Measurements from ENCODE around the gene TERT.
"Not testable (repeated sequence)": the region's sequence is repeated elsewhere in the genome, so short reads cannot be mapped to it uniquely, and the experiment has no call there.

Gene TERT

DNA sequence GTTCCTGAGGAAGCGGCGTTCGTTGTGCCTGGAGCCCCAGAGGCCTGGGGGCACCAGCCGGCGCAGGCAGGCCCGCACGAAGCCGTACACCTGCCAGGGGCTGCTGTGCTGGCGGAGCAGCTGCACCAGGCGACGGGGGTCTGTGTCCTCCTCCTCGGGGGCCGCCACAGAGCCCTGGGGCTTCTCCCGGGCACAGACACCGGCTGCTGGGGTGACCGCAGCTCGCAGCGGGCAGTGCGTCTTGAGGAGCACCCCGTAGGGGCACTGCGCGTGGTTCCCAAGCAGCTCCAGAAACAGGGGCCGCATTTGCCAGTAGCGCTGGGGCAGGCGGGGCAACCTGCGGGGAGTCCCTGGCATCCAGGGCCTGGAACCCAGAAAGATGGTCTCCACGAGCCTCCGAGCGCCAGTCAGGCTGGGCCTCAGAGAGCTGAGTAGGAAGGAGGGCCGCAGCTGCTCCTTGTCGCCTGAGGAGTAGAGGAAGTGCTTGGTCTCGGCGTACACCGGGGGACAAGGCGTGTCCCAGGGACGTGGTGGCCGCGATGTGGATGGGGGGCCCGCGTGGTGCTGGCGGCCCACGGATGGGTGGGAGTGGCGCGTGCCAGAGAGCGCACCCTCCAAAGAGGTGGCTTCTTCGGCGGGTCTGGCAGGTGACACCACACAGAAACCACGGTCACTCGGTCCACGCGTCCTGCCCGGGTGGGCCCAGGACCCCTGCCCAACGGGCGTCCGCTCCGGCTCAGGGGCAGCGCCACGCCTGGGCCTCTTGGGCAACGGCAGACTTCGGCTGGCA lies 1.3 kb downstream of the TERT start:
- DNase-seq, result no peak

DNA sequence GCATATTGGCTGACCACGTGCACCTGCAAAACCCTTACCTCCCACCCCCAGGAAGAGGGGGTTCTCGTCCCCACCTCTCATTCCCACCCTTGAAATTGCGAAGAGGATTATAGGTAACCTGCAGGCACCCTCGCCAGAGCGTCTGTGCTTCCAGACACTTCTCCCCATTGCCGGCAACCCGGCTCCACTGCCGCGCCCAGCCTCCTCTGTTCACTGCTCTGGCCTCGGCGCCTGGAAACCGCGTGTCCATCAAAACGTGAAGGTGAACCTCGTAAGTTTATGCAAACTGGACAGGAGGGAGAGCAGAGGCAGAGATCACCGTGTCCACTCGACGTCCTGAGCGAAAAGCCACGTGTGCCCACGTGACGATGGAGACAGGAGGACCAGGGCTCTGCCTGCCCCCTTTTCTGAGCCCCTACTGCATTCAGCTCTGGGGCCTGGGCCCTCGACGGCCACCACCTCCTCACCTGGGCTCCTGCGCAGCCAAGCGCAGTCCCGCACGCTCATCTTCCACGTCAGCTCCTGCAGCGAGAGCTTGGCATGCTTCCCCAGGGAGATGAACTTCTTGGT lies 1.9 kb downstream of the TERT start:
- DNase-seq, result no peak

- DNase-seq, result no peak
These were observed 2.7 kb downstream of the TERT start for GRCh38 chr5:1292139-1292538.

DNA sequence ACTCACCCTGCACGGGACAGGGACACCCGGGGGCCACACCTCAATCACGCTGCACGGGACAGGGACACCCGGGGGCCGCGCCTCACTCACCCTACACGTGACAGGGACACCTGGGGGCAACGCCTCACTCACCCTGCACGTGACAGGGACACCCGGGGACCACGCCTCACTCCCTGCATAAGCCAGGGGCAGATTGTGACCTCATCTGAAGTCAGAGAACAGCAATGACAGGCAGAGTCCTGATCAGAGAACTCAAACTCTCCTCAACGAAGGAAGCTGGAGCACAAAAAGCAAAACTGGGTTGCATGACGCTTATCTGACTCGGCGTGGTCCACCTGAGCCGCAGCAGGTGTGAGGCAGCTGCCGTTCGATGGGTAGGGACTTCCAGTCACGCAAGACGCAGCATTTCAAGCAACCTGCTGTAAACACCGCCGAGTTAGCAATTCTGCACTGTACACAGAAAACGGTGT lies 3.2 kb downstream of the TERT start:
- DNase-seq, result no peak

GRCh38 chr5:1290956-1291355 lies 3.9 kb downstream of the TERT start:
- not testable (repeated sequence) for DNase-seq

GRCh38 chr5:1289559-1289958 lies 5.3 kb downstream of the TERT start:
- DNase-seq, result not testable (repeated sequence)

- DNase-seq, result no peak
These were observed 6.2 kb downstream of the TERT start for GRCh38 chr5:1288439-1289335.

DNA sequence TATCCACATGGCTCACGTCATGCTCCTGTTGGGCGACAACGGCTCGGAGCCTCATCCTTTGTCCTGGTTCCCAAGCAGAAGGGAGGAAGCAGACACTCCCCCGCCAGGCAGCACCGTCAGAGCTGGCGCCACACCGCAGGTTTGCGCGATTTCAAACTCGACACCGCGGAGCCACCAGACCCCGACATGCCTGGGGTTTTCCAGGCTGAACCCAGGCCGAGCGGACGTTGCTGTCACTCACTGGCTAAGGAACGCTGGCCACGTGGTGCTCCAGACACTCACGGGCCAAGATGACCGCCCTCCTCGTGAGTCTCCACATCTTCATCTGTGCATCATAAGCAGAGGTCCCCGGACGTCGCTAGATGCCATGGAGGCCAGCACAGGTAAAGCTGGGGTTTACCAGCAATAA lies 9.0 kb downstream of the TERT start:
- no peak for DNase-seq

GRCh38 chr5:1285141-1285540 lies 9.7 kb downstream of the TERT start:
- no peak for DNase-seq

GRCh38 chr5:1284336-1284970 lies 10.4 kb downstream of the TERT start:
- not testable (repeated sequence) for DNase-seq

DNA sequence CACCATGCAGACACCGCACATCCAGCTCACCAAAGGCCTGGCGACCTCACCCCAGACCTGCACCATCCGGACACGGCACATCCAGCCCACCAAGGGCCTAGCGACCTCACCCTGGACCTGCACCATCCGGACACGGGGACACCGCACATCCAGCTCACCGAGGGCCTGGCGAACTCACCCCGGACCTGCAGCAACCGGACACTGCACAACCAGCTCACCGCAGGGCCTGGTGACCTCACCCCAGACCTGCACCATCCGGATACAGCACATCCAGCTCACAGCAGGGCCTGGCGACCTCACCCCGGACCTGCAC lies 11.2 kb downstream of the TERT start:
- not testable (repeated sequence) for DNase-seq

DNA sequence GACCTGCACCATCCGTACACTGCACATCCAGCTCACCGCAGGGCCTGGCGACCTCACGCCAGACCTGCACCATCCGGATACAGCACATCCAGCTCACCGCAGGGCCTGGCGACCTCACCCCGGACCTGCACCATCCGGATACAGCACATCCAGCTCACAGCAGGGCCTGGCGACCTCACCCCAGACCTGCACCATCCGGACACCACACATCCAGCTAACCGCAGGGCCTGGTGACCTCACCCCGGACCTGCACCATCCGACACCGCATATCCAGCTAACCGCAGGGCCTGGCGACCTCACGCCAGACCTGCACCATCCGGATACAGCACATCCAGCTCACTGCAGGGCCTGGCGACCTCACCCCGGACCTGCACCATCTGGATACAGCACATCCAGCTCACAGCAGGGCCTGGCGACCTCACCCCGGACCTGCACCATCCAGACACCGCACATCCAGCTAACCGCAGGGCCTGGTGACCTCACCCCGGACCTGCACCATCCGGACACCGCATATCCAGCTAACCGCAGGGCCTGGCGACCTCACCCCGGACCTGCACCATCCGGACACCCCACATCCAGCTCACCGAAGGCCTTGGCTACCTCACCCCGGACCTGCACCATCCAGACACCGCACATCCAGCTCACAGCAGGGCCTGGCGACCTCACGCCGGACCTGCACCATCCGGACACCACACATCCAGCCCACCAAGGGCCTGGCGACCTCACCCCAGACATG lies 11.7 kb downstream of the TERT start:
- DNase-seq, result not testable (repeated sequence)

DNA sequence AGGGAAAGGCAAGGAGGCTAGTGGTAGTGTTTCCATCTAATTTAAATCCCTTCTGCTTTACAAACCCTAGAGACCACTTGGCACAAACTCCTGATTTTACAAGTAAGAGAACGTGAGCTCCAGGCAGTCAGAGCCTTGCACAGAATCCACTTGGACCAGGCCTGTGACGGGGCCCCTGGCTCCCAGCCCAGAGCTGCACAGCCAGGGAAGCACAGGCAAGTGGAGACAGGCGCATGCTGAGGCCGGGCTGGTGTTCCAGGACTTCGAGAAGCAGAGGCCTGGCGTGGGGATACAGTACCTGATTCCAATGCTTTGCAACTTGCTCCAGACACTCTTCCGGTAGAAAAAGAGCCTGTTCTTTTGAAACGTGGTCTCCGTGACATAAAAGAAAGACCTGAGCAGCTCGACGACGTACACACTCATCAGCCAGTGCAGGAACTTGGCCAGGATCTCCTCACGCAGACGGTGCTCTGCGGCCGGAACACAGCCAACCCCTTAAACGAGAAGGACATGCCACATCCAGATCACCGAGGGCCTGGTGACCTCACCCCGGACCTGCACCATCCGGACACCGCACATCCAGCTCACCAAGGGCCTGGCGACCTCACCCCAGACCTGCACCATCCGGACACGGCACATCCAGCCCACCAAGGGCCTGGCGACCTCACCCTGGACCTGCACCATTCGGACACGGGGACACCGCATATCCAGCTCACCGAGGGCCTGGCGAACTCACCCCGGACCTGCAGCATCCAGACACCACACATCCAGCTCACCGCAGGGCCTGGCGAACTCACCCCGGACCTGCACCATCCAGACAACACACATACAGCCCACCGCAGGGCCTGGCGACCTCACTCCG lies 12.5 kb downstream of the TERT start:
- no peak for DNase-seq

DNA sequence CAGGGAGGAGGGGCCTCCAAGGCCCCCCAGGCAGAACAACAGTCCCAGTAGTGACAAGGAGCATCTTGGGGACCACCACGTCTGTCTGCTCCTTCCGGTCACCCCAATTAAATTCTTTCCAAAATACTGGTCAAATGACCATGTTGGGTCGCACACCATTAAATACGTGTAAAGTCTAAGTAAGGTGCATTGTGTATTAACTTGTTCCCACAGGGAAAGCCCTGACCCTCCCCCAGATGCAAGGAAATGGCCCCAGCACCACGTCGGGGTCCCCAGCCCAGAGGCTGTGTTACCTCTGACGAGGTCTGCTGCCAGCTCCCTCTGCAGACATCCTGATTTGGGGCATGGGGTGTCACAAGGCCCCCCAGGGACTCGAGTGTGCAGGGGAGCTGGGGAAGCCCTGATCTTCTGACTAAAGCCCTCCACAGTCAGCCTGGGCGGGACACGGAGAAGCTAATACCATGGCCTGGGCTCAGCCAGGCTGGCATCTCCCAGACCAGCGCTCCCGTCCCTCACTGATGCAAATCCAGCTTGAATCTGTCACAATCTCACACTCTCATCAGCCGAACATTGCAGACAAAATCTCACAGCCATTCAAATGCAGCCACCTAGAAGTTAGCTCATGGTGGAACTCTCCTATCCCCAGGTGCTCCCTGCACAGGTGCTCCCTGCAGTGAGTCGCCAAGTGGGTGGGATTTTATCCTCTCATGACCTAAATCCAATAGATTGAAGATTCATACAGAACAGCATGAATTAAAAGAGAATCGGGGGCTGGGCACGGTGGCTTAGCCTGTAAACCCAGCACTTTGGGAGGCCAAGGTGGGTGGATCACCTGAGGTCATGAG lies 13.6 kb downstream of the TERT start:
- no peak for DNase-seq

- no peak for DNase-seq
These were observed 14.5 kb downstream of the TERT start for GRCh38 chr5:1280177-1281037.

GRCh38 chr5:1279443-1280151 lies 15.3 kb downstream of the TERT start:
- DNase-seq, result no peak

- no peak for DNase-seq
These were observed 16.0 kb downstream of the TERT start for GRCh38 chr5:1278656-1279442.

DNA sequence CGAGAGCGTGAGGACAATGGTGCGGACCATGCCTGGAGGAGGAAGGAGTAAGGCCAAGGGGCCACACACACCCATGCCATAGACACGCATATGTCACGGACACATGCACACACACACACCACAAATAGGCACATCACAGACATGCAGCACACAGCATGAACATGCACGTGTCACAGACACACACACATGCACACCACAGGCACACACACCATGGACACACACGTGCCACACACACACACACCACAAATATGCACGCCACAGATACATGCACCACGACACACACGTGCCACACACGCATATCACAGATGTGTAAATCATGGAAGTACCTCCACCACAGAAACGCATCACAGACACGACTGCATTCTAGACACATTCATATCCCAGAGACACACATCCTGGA lies 16.7 kb downstream of the TERT start:
- DNase-seq, result no peak

Data from fibroblast of skin of right quadriceps (primary cell).